Ishikawa (cell line): Measurements from ENCODE around the gene AKNAD1.

Experiments used
- EP300 ChIP-seq: IDR thresholded peaks from 2 replicates; pipeline ENCODE4 v1.6.1; 2012; ENCODE audit warnings: borderline replicate concordance
- TF ChIP-seq, protein P1 (sequence below): IDR thresholded peaks from 2 replicates; pipeline ENCODE4 v1.6.1; 2012

DNA sequence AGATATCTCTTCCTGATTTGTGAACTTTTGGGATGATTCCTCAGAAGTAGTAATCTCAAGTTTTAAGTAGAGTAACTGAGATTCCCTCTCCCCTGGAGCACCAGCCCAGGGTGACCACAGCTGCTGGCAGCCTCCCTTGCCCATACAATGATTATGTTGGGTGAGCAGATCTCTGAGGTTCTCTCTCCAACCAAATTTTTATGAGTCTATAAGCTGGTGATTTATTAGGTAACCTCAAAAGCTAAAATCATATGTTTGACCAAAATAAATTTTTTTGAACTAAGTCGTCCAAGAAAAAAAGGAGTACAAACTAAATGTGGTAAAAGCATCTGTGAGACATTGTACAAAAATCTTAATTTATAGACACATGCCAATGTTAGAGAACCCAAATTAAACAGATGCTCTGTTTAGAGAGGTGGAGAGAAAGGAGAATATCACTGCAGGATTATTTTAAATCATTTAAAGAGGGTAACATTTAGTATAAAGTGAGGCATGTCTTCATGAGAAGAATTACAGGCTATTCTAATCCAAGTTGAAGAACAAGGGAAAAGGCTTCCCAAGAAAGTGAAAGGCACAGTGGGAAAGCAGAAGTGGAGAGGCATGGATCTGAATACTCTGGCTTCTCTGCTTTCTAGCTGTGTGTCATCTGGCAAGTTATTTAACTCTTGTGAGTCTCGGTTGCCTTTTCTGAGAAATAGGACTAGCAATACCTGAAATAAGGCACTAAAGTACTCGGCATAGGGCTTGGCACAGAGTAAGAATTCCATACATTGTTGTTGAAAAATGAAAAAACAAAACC lies 2.5 kb downstream of the AKNAD1 start:
- TF ChIP-seq EP300 = no peak
- TF ChIP-seq, protein P1, sequence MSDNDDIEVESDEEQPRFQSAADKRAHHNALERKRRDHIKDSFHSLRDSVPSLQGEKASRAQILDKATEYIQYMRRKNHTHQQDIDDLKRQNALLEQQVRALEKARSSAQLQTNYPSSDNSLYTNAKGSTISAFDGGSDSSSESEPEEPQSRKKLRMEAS = no peak
